Measurements from ENCODE around the gene LIN28A. TPM values are rescaled to one million over a fixed set of nuclear protein-coding genes. Genes with fewer than 3 reads are reported as not detected.
A peak's percentile ranks its signal among the peaks of the same experiment; 100 is the strongest.
"Not testable (repeated sequence)": the region's sequence is repeated elsewhere in the genome, so short reads cannot be mapped to it uniquely, and the experiment has no call there.

LIN28A gene
- polyA plus RNA-seq, 1 of the 3 experiments (the other 2 are of a cell fraction), result not detected

DNA sequence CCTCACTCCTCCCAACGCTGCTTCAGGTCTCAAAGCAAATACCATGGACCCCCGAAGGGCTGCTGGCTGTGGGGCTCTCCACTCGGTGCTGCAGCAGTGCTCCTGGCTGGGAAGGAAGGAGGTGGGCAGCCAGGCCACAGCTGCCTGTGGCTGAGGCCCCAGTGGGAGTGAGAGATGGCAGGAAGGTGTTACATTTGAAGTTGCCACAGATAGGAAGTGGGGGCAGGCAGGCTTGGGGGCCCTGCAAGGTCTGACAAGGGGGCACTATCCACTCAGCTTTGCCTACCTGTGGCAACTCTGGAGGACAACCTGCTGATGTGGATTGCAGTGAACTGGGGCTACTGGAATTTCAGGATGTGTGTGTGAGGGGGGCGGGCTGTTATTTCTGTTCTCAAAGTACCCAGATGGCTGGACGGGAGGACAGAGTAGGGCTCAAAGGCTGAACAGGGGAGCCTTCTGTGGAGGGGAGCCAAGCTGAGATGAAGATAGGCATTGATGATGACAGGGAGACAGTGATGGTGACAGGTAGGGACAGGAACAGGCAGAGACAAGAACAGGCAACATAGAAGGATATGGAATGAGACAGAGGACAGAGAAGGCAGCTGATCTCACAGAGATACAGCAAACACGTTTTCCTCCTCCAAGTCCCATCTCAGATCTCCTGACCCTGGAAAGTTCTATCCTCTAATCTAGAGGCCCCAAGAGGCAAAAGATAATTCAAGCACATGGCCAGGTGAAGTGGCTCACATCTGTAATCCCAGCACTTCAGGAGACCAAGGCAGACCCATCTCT is 39.8 kb upstream of the LIN28A start:
- no peaks in the 10 kb centered on the region for H3K36me3 ChIP-seq (replicated peaks in 1 of 2; ENCODE audit: control insufficient read depth in 1 of 2, insufficient read depth in 2 of 2, low read length in 1 of 2)
- H4K20me1 ChIP-seq (ENCODE audit: insufficient read depth), result no peaks in the 10 kb centered on the region
- H3K27me3 ChIP-seq (ENCODE audit: insufficient read depth), result no peaks in the 10 kb centered on the region; the same call in 1 of the 2 replicates
- TF ChIP-seq USF1 (IDR thresholded peaks at IDR 0.05; ENCODE audit: borderline replicate concordance, low read depth), result no peak
- no peak for TF ChIP-seq FOXJ3 (CRISPR knock-in tag; IDR thresholded peaks at IDR 0.05)
- TF ChIP-seq, protein P1, sequence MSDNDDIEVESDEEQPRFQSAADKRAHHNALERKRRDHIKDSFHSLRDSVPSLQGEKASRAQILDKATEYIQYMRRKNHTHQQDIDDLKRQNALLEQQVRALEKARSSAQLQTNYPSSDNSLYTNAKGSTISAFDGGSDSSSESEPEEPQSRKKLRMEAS (IDR thresholded peaks at IDR 0.05; ENCODE audit: low read depth), result no peak
- TF ChIP-seq ZBTB33 (IDR thresholded peaks at IDR 0.05; ENCODE audit: borderline replicate concordance, low read depth), result no peak
- no peak for TF ChIP-seq TAF1 (IDR thresholded peaks at IDR 0.05; ENCODE audit: borderline replicate concordance, low read depth, low read length)
- TF ChIP-seq RXRA (IDR thresholded peaks at IDR 0.05; ENCODE audit: borderline replicate concordance, low read depth), result no peak
- H3K4me2 ChIP-seq, result no peak overlapping the region
- H3K9me3 ChIP-seq, result no peaks in the 10 kb centered on the region
- ChIA-PET CTCF (interaction anchor here (1.0 to 1.6 kb wide), 3 partner anchors 9 to 46 kb away, joined by 3 to 6 read pairs (median 5); no protein-coding TSS in a partner anchor), POLR2A (no interaction called here)
- no peaks in the 10 kb centered on the region for H3K4me1 ChIP-seq (ENCODE audit: control insufficient read depth in 1 of 2, insufficient read depth in 2 of 2, low read depth in 1 of 2, low read length in 1 of 2)
- no peak overlapping the region for H3K4me3 ChIP-seq (ENCODE audit: low read depth in 2 of 2, low read length in 1 of 2)
- WGBS (ENCODE audit: low lambda C conversion rate), result 36% methylated on average over 6 of the region's 6 CpGs
- no peaks in the 10 kb centered on the region for H3K9me2 ChIP-seq
- DNase-seq, result no peak
- no peak overlapping the region for H3K9ac ChIP-seq
- no peak overlapping the region for H3K27ac ChIP-seq (ENCODE audit: low read depth in 2 of 2, low read length in 1 of 2)
- H3K79me2 ChIP-seq (ENCODE audit: insufficient read depth), result no peaks in the 10 kb centered on the region
- no peak overlapping the region for H2AFZ ChIP-seq (ENCODE audit: low read depth)
- H3F3A ChIP-seq (replicated peaks; ENCODE audit: insufficient read depth), result no peaks in the 10 kb centered on the region

DNA sequence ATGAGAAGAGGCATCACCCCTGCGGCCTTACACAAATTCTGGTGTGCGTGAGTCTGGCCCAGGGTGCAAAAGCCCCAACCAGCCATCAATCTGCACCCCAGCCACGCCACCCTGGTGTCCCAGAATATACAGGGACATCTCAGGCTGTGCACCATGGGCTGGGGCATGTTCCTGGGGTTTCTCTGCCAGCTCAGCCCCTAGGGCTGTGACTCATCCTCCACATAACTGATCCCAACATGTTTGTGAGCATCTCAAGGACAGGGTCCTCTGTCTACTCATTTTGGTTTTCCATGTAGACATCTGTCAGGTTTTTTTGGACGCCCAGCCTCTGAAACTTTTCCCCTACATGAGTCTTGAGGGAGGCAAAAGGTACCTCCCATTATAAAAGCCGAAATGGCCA is 38.6 kb upstream of the LIN28A start:
- TF ChIP-seq CHD2 (IDR thresholded peaks at IDR 0.05; ENCODE audit: low read length, partially characterized antibody), result no peak
- no peak for TF ChIP-seq NRF1 (IDR thresholded peaks at IDR 0.05; ENCODE audit: low read depth, low read length)
- 0 out of 2 replicates have a peak, but pooled peaks have one; percentile 6 for TF ChIP-seq FOSL2 (IDR thresholded peaks at IDR 0.05; ENCODE audit: borderline replicate concordance, low read depth)
- no peak for TF ChIP-seq SIN3A (IDR thresholded peaks at IDR 0.05; ENCODE audit: borderline replicate concordance, low read depth, low read length)
- H3F3A ChIP-seq (replicated peaks; ENCODE audit: insufficient read depth), result no peaks in the 10 kb centered on the region
- no peaks in the 10 kb centered on the region for H3K4me1 ChIP-seq (ENCODE audit: control insufficient read depth in 1 of 2, insufficient read depth in 2 of 2, low read depth in 1 of 2, low read length in 1 of 2)
- H2AFZ ChIP-seq (ENCODE audit: low read depth), result no peak overlapping the region
- no peak for DNase-seq
- no peak overlapping the region for H3K9ac ChIP-seq
- no peaks in the 10 kb centered on the region for H3K27me3 ChIP-seq (ENCODE audit: insufficient read depth)
- H3K9me2 ChIP-seq, result no peaks in the 10 kb centered on the region
- POLR2A ChIA-PET, result no interaction called here
- H3K4me2 ChIP-seq, result no peak overlapping the region
- CTCF ChIA-PET, result interaction anchor here (1.6 kb wide), 1 partner anchor 10 kb away, joined by 5 read pairs; no protein-coding TSS in a partner anchor
- H4K20me1 ChIP-seq (ENCODE audit: insufficient read depth), result no peaks in the 10 kb centered on the region
- H3K79me2 ChIP-seq (ENCODE audit: insufficient read depth), result no peaks in the 10 kb centered on the region
- no peaks in the 10 kb centered on the region for H3K9me3 ChIP-seq
- WGBS (ENCODE audit: low lambda C conversion rate), result 52% methylated on average over 5 of the region's 5 CpGs
- H3K36me3 ChIP-seq (replicated peaks in 1 of 2; ENCODE audit: control insufficient read depth in 1 of 2, insufficient read depth in 2 of 2, low read length in 1 of 2), result no peaks in the 10 kb centered on the region
- no peak overlapping the region for H3K4me3 ChIP-seq (ENCODE audit: low read depth in 2 of 2, low read length in 1 of 2)
- H3K27ac ChIP-seq (ENCODE audit: low read depth in 2 of 2, low read length in 1 of 2), result no peak overlapping the region

DNA sequence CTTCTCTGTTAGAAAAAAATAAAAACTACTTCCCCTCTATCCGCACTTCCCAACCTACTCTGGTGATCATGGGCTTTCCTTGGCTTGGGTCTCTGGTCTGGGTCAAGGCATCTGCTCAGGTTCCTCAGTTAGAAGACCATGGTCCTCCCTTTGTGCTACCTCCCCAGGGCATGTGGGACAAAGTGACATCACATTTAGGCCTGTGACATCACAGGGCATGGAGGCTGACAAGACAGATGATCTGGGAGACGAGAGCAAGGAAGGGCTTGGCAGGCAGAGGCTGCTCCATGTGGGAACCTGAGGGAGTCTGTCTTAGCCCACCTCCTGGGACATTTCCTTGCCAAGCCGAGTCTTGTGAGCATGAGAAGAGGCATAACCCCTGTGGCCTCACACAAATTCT is 38.0 kb upstream of the LIN28A start, which contains the start of gene ZNF683:
Gene ZNF683, minus strand, starts transcription at position 140 of the 400 bp plus-strand sequence. CDS start 4,179 bp downstream, outside the sequence.
- H3K27me3 ChIP-seq (ENCODE audit: insufficient read depth); H3K9me3 ChIP-seq; H3K4me3 ChIP-seq (ENCODE audit: low read depth in 2 of 2, low read length in 1 of 2); H3K36me3 ChIP-seq (replicated peaks in 1 of 2; ENCODE audit: control insufficient read depth in 1 of 2, insufficient read depth in 2 of 2, low read length in 1 of 2); POLR2A ChIA-PET; H3K4me2 ChIP-seq; DNase-seq; H2AFZ ChIP-seq (ENCODE audit: low read depth); H3K9me2 ChIP-seq; H3K4me1 ChIP-seq (ENCODE audit: control insufficient read depth in 1 of 2, insufficient read depth in 2 of 2, low read depth in 1 of 2, low read length in 1 of 2); H3K79me2 ChIP-seq (ENCODE audit: insufficient read depth); H3K9ac ChIP-seq; H3F3A ChIP-seq (replicated peaks; ENCODE audit: insufficient read depth); H4K20me1 ChIP-seq (ENCODE audit: insufficient read depth); H3K27ac ChIP-seq (ENCODE audit: low read depth in 2 of 2, low read length in 1 of 2): not testable (repeated sequence)
- CTCF ChIA-PET, result interaction anchor here (0.8 to 1.6 kb wide), 2 partner anchors 11 to 12 kb away, joined by 4 to 5 read pairs; no protein-coding TSS in a partner anchor
- WGBS (ENCODE audit: low lambda C conversion rate), result 81% methylated on average over 3 of the region's 3 CpGs

All from SK-N-SH (cell line).